Measurements from ENCODE around the gene STK25.

- TF ChIP-seq EZH2 (IDR thresholded peaks at IDR 0.05; ENCODE audit: borderline replicate concordance, low read length) (no peak), CTCF (conservative IDR thresholded peaks at IDR 0.05 in 1 of 2, IDR thresholded peaks at IDR 0.05 in 1 of 2; ENCODE audit: extremely low read depth in 1 of 2, insufficient read depth in 1 of 2, low read depth in 1 of 2, low read length in 2 of 2) (no peak)
Measured at GRCh38 chr2:241483305-241483704, 25.1 kb downstream of the STK25 start.

Data from mammary epithelial cell (primary cell).